Suprapubic skin (tissue), 4 donors: ENCODE data around the gene MAP3K4.

Experiments used
- CTCF ChIP-seq, 2 donors: fragments of 200-600 bp in 1 of 2; fragments of 450-650 bp in 1 of 2; sonication (generic) in 1 of 2; IDR thresholded peaks; one replicate each; pipeline ENCODE4 v1.5.1; 2016 to 2019; ENCODE audit warnings: antibody characterized with exemption in 2 of 2, mild to moderate bottlenecking in 1 of 2, moderate library complexity in 1 of 2
- POLR2A ChIP-seq, 2 donors: fragments of 450-650 bp; IDR thresholded peaks; one replicate each; pipeline ENCODE4 v1.6.1; 2017; ENCODE audit warnings: antibody characterized with exemption in 2 of 2, mild to moderate bottlenecking in 2 of 2, moderate library complexity in 2 of 2
- POLR2AphosphoS5 ChIP-seq, 3 donors: sonication (generic); formaldehyde crosslinking; IDR thresholded peaks; one replicate each; pipeline ENCODE4 v1.6.1; 2017; ENCODE audit warnings: antibody characterized with exemption in 3 of 3

- no peak for TF ChIP-seq CTCF (IDR thresholded peaks at IDR 0.05)
- TF ChIP-seq POLR2A (IDR thresholded peaks at IDR 0.05) = no peak
- TF ChIP-seq POLR2AphosphoS5 (IDR thresholded peaks at IDR 0.05) = no peak
These were observed 148.9 kb downstream of the MAP3K4 start for GRCh38 chr6:161140554-161140875.
